NCI-H1436 treated with DMSO at 0.1 percent for 48 hours (cell line): ENCODE measurements around the gene WWC1.
"Not testable (repeated sequence)": the region's sequence is repeated elsewhere in the genome, so short reads cannot be mapped to it uniquely, and the experiment has no call there.

Experiments used
- DNase-seq: peaks from one replicate; lab custom pipeline; 2025; lab: John Stamatoyannopoulos, UW

The WWC1 gene

DNA sequence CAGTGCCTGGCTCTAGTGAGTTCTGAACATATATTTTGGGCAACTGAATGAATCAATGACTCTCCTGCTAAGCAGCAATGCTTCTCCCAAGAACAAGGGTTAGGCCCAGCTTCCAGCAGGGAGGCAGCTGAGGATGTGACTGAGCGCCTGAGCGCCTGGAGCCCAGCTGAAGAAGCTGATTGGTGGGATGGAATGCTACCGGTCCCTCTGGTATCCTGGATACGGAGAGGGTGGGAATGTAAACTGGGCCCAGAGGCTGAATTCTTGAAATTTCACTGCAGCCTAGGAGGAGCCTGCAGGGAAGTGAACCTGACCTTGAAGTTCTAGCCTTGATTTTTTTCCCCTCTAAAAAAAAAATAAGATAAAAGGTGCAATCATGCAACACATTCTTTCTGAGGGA lies 43.2 kb downstream of the WWC1 start:
- DNase-seq: no peak

DNA sequence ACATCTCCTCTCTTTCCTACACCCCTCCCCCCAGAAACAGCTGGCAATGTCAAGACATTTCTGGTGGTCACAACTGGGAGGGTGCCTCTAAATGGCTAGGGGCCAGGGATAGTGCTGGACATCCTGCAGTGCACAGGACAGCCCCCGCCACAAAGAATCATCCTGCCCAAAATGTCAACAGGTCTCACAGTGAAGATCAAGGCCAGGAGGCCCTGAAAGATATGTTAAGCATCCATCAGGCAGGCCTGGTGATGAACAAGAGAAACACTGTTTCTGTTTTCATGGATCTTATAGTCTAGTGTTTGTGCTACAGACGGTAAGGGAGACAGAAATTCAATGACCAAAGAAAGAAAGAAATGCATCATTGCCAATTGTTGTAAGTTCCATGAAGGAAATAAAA lies 45.9 kb downstream of the WWC1 start:
- DNase-seq: no peak

DNA sequence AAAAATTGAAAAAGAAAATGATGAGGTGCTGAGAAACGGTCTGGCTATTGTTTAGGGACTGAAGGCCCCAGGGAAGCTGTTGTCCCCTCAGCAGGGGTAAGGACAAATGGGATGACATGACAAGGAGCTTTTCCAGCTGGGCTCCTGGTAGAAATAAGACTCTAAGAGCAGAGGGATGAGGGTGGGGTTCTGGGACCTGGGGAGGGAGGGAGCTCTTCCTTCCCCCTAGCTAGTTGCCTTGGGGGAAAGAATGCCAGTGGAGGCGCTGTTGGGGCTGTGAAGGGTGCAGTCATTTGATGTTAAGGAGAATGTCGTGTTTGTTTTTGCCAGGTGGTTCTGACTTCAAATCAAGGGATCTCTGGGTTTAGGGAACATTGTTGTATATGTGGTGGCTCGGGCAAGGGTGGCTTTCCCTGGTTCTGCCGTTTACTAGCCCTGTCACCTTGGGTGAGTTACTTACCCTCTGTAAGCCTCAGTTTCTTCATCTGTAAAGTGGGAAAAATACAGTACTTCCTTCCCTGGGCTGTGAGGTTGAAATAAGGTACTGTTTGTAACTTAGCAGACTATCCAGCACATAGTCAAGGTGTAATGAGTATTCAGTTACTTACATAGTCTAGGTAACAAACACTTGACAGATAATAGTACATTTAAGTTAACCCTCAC lies 47.8 kb downstream of the WWC1 start:
- no peak for DNase-seq

DNA sequence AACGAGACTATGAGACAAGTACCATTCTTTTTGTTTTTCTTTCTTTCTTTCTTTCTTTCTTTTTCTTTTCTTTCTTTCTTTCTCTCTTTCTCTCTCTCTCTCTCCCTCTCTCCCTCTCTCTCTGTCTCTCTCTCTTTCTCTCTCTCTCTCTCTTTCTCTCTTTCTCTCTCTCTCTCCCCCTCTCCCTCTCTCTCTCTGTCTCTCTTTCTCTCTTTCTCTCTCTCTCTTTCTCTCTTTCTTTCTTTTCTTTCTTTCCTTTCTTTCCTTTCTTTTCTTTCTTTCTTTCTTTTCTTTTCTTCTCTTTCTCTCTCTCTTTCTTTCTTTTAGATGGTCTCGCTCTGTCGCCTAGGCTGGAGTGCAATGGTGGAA lies 48.3 kb downstream of the WWC1 start:
- DNase-seq: not testable (repeated sequence)

DNA sequence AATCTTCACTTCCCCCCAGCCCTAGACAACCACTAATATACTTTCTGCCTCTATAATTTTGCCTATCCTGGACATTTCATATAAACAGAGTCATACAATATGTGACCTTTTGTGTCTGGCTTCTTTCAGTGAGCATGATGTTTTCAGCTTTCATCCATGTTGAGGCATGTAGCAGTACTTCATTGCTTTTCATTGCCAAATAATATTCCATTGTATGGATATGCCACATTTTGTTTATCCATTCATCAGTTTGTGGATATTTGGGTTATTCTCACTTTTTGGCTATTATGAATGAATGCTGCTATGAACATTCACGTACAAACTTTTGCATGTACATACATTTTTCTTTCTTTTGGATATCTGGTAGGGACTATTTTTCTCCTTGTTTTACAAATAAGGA lies 49.0 kb downstream of the WWC1 start:
- DNase-seq: no peak

DNA sequence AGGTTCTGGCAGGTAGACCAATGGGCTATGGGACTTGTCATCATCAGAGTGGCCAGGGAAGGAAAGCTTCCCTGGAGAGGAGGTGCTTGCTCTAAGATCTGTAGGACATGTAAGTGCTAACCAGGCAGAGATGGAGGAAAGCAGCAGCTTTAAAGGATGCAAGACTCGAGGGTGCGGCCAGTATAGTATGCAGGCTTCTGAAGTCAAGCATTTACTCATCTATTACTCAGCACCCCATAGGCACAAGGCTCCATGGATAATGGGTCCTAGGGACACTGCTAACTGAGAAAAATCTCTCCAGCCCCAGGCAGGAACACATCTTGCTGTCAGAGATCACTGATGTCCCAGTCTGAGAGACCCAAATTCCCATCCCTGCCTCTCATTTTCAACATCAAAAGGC lies 49.7 kb downstream of the WWC1 start:
- DNase-seq: no peak

DNA sequence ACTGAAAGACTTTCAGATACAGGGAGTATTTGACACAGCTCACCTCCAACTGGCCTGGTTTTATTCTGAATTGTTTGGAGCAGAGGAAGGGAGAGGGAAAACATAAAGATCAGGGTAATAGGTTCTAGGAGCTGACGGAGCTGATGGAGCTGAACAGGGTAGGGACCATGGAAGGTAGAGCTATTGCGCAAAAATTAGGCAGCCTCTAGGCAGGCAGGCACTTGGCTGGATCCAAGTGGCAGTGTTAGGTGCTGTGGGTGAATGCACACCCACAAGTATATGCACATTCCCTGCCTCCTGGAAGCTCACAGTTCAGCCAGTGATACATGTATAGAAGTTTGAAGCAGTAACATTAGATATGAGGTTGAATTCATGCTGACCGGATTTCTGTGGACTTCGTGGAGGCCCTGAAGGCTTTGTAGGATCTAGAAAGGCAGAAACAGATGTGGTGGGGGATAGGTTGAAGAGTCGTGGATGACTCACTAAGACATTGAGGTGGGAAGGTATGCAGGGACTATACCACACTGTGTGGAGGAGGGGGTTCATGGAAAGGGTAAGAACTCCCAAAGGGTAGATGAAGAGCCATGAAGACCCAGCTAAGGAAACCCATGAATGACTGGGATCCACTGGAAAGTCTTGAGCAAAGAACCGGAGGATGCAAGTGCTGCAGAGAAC lies 50.8 kb downstream of the WWC1 start:
- DNase-seq: no peak

DNA sequence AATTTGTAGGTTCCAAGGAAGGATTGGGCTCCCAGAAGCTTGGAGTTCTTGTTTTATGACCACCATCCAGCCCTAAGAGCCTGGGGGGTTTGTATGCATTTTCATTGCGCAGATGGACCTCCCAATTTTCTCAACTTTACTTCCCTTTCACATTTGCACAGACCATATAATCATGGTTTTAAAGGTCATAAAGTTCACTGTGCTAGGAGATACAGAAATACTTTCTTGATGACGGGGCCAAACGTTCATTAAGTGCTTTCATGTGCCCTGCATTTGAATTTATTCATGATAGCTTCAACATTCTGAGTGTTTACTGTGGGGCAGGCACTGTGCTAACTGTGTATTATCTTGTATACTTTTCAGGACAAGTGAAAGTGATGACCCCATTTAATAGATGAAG lies 51.5 kb downstream of the WWC1 start:
- no peak for DNase-seq

DNA sequence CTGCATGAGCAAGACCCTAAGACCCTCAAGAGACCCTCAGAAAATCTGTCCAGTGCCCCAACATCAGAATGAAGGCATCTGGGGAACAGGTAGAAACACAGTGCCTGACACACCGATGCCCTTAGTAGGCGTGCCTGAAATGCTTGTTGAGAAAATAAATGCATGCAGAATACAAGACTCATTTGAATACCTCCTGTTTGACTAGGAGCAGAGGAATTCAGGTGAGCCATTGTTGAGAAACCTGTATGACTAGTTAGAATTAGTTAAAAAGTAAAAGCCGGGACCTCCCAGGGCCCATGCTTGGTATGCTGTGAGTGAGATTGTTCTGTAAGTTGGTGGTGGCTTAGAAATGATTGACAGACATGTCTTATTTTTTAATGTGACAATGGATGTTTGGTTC lies 55.0 kb downstream of the WWC1 start:
- DNase-seq: no peak

DNA sequence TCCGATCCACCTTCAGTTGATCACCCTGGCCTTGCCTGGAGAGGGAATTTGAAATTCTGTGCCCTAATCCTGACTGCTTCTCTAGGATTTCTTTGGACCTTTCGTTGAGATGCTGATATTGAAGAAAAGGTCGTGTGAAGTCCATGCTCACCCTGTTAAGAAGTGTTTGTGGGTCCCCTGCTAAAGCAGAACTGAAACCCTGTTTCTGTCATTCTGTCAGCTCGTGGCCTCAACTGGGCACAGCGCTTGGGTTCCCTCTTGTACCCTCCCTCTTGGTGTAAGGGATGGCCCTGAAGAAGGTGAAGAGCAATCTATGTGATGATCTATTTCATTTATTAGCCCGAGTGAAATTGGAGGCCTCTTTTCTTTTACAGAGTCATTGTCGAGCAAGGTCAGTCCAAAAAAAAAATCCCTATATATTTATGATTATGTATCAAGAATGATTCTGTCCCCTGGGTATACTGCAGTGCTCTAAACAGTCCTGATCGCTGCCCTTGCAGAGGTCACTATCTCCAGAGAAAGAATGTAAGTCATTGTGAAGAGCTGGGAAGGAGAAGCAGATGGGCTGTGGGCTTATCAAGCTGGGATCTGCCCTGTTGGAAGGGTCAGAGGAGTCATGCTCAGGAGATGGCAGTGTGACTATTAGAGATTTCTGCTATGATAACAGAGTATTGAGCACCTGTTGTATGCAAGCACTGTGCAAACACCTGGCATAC lies 56.1 kb downstream of the WWC1 start:
- DNase-seq: no peak

DNA sequence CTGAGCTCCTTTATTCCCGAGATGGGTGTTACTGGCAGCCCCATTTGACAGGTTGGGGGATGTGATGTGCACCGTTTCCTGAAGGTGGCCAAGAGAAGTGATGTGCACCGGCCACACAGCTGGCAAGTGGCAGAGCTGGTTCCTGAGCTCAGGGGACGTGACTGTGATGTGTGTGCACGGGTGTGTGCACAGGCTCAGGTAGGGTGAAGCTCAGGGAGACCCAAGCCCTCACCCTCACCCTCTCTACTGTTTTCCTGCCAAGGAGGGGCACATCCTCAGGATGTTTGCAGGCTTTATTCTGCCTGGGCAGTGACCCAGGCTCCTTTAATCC lies 56.6 kb downstream of the WWC1 start:
- no peak for DNase-seq

DNA sequence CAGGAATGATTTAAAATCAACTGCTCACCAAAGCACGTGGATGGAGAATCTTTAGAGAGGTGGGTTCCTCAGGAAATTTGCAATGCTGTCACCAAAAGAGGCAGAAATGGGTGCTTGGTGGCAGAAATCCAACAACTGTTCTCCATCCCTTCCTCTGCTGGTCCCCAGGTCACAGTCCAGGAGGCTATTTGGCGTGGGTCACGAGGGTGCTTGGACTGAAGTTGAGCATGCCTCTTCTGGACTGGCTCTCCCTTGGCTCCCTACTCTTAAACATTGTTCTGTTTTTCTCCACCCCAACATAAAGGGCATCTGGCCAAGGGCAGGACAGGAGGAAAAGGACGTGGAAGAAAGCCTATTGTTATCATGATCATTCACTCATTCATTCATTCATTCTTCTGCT lies 58.9 kb downstream of the WWC1 start:
- DNase-seq: no peak

DNA sequence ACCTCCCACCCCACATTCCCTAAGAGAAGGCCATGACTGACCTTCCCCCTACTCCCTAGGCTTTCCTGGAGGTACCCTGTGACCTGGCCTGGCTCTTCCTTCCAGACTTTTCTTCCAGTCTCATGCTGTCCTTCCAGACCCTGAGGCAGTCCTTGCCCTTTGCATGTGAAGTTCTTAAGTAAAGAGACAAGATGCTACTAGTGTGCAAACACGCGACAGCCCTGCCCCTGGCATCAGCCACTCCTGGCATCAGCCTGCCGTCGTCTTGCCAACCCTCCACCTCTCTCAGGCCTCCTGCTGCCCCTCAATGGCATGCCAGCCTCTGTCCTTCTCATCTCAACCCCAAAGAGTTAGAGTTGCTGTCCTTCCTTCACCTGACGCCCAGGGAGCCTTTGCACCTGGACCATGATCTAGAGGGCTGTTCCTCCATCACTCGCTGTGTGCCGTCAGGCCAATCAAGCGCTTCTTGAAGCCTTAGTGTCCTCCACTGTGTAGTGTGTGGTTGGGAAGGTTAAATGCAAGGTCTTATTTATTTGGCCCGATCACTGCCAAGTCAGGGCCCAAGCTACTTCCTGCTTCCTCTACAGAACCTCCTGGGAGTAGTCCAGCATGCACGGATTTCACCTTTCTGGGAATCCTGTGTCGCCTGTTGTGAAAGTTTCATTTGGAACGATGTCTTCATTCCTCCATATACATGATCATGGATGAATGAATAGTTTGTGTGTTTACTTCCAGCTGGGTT lies 61.9 kb downstream of the WWC1 start:
- no peak for DNase-seq

DNA sequence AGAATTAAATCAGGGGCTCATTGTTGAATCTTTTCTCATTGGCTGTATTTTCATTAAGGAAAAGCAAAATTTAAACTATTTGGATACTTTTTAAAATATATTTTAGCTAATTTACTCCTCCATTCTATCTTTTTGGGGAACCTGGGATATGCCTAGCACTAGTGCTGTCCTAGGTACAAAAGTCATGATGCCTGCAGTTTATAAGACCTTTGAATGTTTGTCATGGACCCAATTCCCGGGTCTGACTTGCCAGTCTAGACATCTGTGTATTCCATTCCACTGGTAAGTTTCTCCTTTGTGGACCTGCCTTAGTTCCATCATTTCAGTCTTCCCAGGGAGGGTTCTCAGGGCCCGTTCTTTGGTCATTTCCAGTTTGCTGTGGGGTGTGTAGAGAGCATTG lies 63.0 kb downstream of the WWC1 start:
- no peak for DNase-seq

DNA sequence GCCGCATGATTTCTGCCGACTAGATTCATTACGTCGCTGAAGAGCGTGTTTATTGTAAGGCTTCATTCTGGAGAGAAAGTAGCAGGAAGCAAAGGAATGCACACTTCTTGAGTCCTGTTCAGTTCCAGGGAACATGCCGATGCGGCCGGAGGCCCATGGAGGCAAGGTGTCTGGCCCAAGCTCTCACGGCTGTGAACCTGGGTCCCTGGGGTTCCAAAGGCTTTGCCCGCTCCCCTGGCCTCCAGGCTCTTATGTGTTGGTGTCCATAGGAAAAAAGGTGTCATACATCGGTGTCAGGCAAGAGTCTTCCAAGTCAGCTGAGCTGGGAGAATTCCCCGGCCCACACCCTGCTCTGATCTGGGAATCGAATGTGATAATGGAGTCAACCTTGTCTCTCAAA lies 64.7 kb downstream of the WWC1 start:
- no peak for DNase-seq

DNA sequence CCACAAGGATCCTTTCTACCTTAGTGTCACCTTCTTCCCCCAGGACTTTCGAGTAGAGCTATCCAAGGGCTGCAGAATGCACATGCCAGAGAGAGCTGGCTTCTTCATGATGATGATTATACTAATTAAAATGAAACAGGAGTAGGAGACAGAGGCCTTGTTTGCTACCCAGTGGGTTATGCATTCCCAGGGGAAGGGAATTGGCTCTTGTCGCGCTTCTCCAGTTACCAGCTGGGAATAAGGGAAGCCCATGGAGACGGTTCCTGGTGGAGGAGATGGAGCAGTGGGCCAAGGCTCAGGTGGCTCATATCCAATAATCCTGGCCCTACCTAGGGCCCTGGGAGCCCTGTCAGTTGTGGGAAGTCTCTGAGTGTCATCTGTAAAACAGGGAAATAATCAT lies 65.1 kb downstream of the WWC1 start:
- no peak for DNase-seq

DNA sequence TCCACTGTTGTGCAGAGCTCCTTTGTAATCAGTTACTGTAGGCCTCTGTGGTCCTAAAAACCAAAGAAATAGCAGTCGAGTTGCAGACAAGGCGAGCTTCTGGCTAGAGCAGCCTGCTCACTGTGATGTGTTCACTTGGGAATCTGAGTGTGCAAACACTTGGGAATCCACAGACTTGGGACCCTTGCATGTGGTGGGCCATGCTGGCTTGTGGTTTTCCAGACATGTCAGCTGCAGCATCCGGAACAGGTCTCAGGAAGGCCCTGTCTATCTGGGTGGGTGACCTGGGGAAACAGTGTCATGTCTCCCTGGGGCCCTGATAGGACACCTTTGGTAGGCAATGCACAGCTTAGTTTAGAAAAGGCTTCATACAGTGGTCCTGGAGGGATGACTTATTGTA lies 66.4 kb downstream of the WWC1 start:
- DNase-seq: no peak

DNA sequence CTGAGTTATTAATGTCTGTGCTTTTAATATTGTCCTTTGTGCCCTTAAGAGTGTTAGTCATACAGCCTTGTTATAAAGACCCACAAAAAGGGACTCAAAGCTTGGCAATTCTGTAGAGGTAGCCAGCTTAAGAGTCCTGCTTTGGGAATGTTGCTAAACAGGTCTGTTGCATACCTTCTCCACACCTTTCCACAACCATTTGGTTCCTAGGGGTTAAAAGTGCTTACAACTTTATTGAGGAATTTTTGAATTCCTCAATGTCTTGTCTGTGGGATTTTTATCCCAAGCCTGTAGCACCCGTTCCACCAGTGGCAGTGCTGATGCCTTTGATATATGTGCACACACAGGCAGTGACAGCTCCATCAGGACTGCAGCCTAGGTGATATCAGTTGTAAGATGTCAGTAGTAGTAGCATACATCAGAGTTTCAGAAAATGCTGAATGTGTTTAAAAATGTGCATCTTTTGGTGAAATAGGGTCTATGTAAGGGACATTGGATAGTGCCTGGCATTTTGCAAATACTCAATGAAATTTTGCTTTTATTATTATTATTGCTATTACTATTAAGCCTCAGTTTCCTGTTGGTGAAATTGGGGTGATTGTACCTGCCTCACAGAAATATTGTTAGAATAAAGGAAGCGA lies 68.5 kb downstream of the WWC1 start:
- DNase-seq: no peak

DNA sequence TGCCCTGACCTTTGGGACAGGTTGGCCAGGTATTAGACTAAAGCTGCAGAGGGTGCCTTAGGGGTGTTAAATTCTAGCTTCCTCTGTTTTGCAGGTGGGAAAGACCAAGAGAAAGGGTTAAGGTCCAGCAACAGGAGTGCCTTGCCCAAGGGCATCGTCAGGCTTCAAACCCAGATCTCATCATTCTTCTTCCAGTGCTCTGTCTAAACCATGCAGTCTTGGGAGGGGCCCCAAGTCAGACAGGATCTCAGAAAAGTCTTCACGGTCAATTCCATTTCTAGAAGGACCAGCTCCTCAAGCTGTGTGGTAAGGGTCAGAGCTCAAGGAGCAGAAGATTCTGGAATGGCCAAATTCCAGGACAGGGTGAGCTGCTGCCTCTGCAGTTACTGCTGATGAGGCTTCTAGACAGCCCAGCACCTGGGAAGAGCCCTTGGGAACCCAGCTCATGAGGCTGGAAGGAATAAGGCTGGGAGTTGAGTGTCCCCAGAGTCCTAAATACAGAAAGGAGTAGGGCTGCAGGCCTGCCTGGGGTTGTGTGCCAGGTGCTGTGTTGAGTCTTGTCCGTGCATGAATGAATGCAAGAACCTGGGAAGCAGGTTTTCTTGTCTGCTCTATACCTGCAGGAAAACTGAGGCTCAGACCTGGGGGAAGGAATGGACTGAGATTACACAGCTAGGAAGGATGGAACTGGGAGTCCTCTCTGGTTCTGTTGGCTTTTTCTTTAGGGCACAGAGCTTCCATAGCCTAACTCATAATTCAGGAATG lies 69.3 kb downstream of the WWC1 start:
- DNase-seq: no peak

DNA sequence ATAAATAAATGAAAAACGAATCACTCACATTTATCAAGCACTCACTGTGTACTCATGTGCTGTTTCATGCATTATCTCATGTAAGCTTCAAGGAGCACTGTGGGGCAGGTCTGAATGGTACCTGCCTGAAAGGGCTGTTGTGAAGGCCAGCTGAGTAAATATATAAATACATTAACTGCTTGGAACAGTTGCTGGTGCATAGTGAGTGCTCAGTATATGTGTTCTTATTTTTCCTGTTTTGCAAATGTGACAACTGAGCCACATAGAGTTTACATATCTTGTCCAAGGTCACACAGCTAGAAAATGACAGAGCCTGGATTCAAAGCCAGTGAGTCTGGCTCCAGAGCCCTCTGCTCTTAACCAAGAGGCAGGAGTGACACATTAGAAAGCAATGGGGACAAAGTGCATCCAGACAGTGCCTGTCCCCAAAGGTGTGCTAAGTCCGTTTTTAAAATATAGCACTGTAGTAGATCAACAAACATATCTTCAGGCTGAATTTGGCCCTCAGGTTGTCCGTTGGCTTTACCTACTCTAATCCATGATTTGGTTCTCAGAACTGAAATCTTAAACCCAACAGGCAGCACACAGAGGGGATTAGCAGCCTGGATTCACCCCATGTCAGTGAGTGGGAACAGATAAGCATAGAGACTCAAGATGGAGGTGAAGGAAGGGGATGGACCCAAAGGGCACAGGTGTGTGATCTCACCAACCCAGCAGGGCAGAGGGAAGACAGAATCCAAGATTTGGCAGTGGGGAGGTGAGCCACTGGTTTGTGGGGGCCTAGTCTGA lies 70.8 kb downstream of the WWC1 start:
- peak; percentile 38 for DNase-seq

DNA sequence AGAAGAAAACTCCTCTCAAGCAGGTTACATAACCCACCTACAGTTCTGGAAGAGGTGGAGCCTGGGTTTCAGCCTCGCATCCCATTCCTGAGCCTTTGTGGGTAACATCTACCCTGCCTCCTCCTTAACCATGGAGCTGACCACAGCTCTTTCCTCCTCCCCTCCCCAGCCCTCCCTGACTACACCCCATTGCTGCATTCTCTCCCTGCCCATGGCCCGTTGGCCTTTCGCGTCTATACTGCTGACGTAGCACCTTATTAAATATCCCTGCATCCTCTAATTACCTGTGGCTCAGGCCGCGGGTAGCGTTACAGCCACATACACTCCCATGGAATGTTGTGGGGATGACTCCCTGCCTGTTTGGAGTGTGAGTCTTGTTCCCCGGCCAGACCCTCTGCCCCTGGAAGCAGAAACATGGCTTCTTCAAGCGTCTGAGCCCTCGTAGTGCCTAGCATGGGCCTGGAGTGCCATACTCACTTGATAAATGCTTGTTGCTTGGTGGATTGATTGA lies 72.8 kb downstream of the WWC1 start:
- no peak for DNase-seq
